NCI-H1417 treated with DMSO at 0.1 percent for 48 hours (cell line): Measurements from ENCODE around the gene ZNF18.
"Not testable (repeated sequence)": the region's sequence is repeated elsewhere in the genome, so short reads cannot be mapped to it uniquely, and the experiment has no call there.

Experiments
- DNase-seq: peaks from one replicate; lab custom pipeline; 2025; lab: John Stamatoyannopoulos, UW

The ZNF18 gene

DNA sequence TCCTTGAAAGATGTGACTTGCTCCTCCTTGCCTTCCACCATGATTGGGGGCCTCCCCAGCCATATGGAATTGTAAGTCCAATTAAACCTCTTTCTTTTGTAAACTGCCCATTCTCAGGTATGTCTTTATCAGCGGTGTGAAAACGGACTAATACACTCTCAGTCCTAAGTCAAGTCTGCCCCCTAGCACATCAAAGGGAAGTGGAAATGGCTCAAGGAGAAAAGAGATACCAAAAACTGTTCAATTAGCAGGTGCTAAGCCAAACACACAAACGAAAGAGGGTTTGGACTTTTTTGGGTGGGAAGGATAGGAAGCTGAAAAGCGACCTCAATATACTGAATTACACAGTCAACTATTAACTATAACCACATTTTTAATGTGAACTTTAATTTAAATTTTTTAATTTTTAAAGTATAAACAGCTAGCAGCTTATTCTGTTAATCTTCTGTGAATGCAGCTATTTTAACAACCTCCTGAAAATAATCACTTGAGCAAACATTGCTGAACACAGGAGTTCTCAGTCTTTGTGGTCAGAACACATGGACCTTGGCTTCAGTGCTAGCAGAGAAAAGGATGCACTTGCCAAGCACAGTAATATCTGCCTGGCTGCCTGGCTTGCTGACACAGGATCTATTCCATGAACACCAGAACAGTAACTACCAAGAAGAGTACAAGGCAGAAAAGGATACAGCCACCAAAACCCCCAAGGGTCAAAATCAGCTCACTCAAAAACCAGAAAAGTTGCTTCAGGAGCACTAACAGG is 10.9 kb downstream of the ZNF18 start:
- no peak for DNase-seq

DNA sequence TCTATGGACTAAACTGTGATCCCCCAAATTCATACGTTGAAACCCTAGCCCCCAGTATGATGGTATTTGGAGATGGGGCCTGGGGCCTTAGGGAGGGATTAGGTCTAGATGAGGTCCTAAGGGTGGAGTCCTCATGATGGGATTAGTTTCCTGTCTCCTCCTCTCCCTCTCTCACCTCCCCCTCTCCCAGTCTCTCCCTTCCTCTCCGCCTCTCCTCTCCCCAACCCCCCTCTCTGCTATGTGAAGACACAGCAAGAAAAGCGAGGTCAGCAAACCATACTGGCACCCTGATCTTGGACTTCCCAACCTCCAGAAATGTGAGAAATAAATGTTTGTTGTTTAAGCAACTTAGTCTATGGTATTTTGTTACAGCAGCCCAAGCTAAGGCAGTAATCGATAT is 15.4 kb downstream of the ZNF18 start:
- no peak for DNase-seq

DNA sequence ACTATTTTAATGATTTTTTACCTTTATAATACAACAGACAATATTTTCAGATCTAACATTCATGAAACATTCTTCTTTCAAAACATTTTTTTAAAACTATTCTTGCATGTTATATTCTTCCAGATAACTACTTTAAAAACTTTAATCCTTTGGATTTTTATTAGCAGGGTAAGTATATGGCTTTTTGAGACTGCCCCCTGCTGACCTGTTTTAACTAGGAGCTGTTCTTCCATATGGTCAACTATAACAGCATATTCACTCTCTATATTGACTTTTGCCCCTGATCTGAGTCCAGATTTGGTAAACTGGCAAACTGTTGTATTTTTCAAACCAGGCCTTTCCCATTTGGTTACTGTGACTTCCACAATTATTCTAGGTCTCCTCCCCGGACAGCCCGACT is 16.5 kb downstream of the ZNF18 start:
- DNase-seq: no peak

DNA sequence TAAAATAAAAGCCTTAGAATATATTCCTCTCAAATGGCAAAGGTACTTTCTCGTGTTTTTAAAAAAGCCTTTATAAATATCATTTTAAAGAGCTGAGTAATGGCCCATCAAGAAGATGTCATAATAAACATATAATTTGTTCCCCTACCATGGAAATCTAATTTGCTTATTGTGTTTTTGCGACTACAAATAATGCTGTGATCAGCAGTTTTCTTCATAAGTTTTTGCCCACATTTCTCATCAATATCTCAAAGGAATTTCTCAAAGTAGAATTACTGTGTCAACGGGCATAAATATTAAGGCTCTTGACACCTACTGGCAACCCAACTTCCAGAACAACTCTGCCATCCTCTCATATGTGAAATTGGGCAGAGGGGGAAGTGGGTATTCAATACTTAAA is 17.5 kb downstream of the ZNF18 start:
- DNase-seq: no peak

DNA sequence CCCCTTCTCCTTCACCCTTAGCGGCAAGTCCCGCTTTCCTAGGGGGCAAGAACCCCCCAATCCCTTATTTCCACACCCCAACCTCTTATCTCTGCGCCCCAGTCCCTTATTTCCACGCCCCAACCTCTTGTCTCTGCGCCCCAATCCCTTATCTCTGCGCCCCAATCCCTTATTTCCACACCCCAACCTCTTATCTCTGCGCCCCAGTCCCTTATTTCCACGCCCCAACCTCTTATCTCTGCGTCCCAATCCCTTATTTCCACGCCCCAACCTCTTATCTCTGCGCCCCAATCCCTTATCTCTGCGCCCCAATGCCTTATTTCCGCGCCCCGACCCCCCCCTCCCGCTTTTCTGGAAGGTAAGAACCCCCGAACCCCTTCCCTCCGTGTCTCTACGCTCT is 24.5 kb downstream of the ZNF18 start:
- DNase-seq: not testable (repeated sequence)

DNA sequence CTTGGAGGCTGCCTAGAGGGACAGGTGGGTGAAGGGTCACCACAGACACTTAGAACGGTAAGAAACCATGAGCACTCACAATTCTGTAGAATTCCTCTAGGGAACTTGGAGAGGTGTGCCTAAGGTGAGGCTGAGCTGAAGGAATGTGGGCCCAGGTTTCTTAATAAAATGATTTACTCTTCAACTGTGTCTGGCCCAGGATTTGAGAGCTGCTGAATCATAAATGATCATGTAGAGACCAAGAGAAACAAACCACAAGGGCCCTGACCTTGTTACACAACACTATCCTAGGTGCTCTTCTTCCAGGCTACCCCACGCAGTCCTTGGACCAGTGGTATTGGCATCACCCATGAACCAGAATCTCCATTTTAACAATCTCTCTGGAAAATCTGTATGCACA is 27.7 kb downstream of the ZNF18 start:
- DNase-seq: no peak

DNA sequence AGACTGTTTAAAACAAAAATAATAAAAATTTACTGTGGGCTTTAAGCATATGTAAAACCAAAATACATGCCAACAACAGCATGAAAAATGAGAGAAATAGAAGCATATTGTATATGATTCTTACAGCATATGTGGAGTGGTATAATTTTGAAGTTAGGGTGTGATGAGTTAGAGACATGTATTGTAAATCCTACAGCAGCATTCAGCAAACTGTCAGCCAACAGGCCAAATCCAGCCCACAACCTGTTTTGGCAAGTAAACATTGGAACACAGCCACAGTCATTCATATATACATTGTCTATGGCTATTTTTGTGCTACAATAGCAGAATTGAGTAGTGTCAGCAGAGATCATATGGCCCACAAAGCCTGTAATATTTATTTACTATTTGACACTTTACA is 42.3 kb downstream of the ZNF18 start:
- no peak for DNase-seq

DNA sequence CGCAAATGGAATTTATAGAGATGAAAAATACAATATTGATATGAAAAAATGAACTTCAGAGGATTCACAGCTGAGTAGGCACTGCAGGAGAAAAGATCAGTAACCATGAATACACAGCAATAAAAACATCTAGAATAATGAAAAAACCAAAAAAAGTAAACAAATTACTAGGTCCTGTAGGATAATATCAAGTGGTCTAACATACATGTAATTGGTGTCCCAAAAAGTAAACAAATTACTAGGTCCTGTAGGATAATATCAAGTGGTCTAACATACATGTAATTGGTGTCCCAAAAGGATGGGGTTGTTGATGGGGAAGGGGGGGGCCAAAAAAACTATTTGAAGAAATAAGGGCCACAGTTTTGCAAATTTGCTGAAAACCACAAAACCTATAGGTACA is 43.4 kb downstream of the ZNF18 start:
- no peak for DNase-seq

DNA sequence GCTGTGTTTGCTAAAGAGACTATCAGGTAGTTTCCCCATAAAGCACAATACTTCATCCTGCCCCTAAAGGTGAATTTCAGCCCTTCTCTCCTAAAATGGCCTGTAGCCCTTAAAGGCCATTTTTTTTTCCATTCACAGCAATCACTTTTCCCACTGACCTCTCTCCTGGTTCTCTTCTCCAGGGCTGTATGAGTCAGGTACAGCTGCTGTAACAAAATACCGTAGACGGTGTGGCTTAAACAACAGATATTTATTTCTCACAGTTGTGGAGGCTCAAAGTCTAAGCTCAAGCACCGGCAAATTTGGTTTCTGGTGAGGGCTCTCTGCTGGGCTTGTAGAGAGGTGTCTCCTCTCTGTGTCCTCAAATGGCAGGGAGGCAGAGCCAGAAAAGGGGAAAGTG is 44.7 kb downstream of the ZNF18 start:
- DNase-seq: no peak

DNA sequence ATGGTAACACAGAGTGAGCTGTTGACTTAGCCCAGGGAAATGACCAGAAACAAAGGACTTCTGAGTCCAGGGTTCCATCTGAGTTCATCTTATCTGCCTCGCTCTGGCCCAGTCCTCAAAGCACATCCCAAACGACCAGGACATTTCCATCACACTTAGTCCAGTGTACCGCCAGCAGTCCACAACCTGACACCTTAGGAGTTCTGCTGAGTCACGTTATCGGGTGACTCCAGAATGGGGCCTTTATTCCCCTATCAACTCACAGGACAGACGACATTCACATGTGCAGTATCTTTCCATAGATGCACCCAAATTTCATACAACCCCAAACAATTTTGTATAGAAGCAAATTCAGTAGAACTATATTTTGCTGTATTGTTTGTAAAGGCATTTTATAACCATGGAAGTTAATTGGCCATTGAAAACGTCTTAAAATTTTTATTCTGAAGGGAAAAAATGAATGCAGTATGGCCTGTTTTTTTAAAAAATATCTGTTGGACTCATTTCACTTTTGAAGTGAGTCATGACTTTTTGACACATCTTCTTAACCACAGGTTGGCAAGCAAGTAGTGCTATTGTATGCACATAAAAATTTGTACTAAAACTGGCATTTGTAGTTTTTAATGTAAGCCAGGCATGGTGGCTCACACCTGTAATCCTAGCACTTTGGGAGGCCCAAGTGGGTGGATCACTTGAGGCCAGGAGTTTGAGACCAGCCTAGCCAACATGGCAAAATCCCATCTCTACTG is 46.3 kb downstream of the ZNF18 start:
- no peak for DNase-seq

DNA sequence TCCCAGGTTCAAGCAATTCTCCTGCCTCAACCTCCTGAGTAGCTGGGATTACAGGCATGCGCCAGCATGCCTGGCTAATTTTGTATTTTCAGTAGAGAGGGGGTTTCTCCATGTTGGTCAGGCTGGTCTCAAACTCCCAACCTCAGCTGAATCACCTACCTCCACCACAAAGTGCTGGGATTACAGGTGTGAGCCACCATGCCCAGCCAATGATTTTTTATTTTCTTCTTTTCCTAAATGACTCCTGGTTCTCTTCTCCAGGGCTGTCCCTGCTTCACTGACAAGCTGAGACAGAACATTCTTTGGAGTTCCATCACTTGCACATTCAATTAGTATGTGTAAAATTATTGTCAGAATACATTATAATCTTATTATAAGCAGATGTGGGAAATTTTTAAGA is 47.7 kb downstream of the ZNF18 start:
- not testable (repeated sequence) for DNase-seq

DNA sequence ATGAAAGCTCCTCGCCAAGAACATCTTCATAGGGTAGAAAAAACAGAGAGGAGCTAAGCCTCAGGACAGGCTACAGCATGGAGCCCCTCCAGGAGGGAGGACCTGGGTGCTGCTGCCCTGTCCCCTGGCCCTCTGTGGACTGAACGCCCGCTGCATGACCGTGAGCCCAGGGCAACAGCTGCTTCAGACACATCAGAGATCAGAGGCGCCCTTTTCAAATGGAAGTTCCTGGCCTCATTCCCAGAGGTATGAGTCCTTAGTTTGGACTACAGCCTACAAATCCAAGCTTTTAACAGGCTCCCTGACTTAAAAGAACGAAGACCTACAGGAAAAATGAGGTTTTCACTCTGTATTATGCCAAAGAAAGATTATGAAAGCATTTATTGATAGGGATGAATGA is 48.5 kb downstream of the ZNF18 start:
- DNase-seq: no peak

DNA sequence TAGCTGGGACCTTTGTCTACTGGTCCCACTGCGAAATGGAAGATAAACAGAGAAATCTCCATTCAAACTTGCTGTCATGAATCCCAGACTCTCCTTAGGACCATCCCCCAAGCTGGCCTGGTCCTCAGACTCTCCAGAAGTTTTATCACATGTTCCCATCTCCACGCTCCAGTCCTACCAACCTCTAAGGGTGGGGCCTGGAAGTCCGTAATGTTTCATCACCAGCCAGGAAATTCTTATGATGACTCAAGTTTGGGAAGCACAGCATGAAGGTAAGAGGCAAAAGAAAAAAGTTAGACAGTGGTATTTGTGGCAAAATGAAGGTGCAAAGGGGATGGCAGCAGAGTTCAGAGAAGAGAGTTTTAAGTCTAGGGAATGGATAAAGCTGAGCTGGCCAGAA is 52.7 kb downstream of the ZNF18 start:
- DNase-seq: no peak

DNA sequence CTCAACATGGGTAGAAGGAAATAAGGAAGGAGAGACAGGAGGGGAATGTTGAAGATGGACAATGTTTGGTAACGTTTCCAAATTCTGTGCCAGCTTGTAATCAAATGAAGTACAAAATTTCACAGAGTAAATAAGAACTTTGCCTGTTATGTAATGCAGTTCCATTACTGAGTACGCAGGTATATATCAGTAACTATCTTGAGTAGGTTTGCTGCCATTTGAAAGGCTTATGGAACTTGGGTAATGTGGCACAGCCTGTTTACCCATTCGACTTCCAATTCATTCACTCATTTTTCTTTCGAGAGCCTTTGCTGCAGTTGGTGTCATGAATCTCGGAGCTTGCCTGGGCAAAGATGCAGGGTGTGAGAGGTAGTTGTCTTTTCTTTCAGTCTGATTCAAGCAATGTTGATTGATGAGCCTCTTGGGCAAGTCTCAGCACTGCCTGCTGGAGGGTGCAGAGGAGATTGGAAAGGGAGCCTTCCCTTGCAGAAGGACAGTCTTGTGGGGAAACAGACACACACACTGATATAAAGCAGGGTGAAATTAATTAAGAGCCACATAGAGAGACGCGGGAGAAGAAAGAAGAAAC is 53.4 kb downstream of the ZNF18 start:
- DNase-seq: no peak

DNA sequence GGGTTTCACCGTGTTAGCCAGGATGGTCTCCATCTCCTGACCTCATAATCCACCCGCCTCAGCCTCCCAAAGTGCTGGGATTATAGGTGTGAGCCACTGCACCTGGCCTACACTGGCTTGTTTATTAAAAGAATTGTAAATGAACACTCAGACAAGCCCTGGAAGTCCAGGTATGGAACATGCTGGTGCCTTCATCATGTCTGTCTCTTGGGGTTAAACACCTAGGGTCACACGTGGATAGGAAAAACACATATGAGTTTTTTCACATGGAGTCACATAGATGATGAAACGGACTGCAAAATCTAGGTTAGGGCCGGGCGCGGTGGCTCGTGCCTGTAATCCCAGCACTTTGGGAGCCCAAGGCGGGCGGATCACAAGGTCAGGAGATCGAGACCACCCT is 54.2 kb downstream of the ZNF18 start:
- DNase-seq: not testable (repeated sequence)

DNA sequence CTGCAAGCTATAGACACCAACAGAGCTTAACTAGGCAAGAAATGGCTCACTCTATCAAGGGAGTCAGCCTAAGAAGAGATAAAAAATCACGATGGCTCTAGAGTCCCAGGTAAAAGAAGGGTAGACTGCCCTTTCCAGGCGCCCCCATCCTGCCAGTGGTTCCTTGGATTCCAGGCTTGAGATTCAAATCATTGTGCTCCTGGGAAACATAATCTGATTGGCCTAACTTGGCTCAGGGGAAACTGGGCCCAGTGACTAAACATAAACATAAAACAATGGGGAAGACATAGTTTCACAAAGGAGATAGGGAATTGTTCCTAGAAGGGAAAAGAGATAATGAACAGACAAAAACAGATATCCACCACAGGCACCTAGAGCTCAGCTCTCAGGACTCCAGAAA is 56.4 kb downstream of the ZNF18 start:
- DNase-seq: no peak

DNA sequence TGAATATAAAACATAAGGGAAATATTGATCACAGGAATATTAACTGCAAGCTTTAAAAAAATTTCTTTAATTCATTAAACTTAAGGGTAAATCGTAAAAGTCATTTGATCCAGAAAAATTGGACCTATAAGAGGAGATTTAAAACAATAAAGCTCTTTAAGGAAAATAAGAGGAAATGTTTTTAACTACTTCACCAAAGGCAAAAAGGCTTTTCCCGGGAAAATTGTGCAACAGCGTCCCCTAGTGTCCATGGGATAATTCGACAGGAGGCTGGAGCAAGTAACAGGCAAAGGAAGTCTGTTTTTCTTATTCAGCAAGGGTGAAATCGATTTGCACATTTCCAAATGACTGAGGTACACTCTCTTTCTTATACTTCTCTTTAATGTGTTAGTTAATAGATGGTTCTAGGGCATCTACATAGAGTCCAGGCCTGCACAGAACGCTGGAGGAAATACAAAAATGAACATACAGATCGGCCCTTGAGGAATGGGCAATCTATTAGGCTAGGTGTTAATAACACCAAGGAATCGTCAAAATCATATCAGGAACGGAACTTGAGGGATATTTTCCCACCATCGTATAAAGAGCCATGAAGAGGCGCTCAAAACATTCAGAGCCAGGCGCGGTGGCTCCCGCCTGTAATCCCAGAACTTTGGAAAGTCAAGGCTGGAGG is 61.4 kb downstream of the ZNF18 start:
- no peak for DNase-seq

DNA sequence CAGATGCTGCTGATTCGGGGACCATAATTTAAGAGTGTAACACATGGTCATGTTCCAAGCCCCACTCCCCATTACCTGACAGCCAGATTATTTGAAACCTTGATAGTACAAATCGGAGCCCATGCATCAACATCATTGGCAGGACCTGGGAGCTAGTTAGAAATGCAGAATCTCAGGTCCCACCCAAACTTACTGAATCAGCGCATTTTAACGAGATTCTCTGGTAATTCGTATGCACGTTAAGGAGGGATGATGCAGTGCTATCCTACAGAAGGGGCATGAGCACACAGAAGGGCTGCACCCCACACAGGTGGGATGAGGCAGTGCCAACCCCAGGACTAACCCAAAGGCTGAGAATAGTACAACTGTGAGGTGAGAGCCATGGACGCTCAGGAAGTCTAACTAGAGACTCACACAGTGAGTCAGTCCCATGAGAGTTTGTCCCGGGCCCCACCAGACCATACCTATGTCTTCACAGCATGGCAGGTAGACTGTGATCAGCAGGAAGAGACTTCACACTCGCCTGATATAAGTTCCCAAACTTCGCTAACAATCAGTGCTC is 64.9 kb downstream of the ZNF18 start:
- no peak for DNase-seq

DNA sequence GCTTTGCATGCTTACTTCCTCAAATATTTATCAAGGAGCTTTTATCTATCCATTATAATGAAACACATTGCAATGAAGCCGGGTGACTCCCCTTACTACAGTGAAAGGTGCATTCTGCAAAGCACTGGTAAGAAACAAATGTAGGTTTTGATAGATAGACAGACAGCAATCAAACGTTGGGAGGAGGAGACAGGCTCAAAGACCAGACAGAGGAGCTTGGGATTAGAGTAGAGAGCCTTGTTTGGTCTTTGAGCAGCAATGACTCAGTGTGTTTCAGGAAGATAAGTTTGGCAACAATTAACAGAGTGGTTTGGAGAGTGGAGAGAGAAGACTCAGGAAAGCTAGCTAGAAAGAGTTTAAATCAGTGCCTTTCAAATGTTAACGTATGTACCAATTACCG is 68.8 kb downstream of the ZNF18 start:
- no peak for DNase-seq
